ENCODE measurements around the gene FPR2. TPM values are rescaled to one million over a fixed set of nuclear protein-coding genes. Genes with fewer than 3 reads are reported as not detected.

Gene FPR2
- total and polyA plus RNA-seq, 12 donors = 0.17 to 5.8 (median 0.64) TPM; not detected in 1

- no peak for ATAC-seq
- WGBS, 2 donors = 84 to 85% methylated on average over 2 of the region's 2 CpGs
- H3K9me3 ChIP-seq = peaks cover 0 to 7% (median 0%) of the 10 kb centered on the region in 11 donors
- no peak for DNase-seq
- H3K4me3 ChIP-seq = no peak overlapping the region
- no peaks in the 10 kb centered on the region for H3K27me3 ChIP-seq
- TF ChIP-seq, protein P1, sequence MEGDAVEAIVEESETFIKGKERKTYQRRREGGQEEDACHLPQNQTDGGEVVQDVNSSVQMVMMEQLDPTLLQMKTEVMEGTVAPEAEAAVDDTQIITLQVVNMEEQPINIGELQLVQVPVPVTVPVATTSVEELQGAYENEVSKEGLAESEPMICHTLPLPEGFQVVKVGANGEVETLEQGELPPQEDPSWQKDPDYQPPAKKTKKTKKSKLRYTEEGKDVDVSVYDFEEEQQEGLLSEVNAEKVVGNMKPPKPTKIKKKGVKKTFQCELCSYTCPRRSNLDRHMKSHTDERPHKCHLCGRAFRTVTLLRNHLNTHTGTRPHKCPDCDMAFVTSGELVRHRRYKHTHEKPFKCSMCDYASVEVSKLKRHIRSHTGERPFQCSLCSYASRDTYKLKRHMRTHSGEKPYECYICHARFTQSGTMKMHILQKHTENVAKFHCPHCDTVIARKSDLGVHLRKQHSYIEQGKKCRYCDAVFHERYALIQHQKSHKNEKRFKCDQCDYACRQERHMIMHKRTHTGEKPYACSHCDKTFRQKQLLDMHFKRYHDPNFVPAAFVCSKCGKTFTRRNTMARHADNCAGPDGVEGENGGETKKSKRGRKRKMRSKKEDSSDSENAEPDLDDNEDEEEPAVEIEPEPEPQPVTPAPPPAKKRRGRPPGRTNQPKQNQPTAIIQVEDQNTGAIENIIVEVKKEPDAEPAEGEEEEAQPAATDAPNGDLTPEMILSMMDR (IDR thresholded peaks at IDR 0.05) = no peak
- no peaks in the 10 kb centered on the region for H3K36me3 ChIP-seq
- peak overlapping the region in 1 of 10 donors; percentile 98 for H3K27ac ChIP-seq
- intact Hi-C loops (cut with DNase I) = no loop called here
- peaks cover 3 to 34% (median 12%) of the 10 kb centered on the region in 9 donors for H3K4me1 ChIP-seq
Measured at GRCh38 chr19:51793994-51794393, 33.0 kb downstream of the FPR2 start.

GRCh38 chr19:51794885-51795490, 34.0 kb downstream of the FPR2 start, which contains the start of gene FPR3:
TSS of gene FPR3 (plus strand) at chr19:51795157. CDS start at chr19:51823749, 28,592 bp downstream.
- no peak for DNase-seq
- WGBS, 2 donors = 25 to 37% methylated on average over 2 of the region's 2 CpGs
- H3K4me3 ChIP-seq = peak within 1 kb of the TSS in 5 of 10 donors; percentile 18 to 52 (median 32)
- TF ChIP-seq, protein P1 (IDR thresholded peaks at IDR 0.05) = no peak
- H3K36me3 ChIP-seq = no peaks in the 10 kb centered on the region
- ATAC-seq = no peak
- peaks cover 0 to 7% (median 0%) of the 10 kb centered on the region in 11 donors for H3K9me3 ChIP-seq
- peaks cover 10 to 44% (median 20%) of the 10 kb centered on the region in 9 donors for H3K4me1 ChIP-seq
- intact Hi-C loops (cut with DNase I) = loop anchor here in 2 of 10 donors (5.0 kb wide), 1 partner anchor 108 kb away; no protein-coding TSS in a partner anchor
- H3K27ac ChIP-seq = peak within 1 kb of the TSS in 6 of 10 donors; percentile 30 to 98 (median 96)
- no peaks in the 10 kb centered on the region for H3K27me3 ChIP-seq

GRCh38 chr19:51796195-51796679, 35.3 kb downstream of the FPR2 start:
- TF ChIP-seq, protein P1 (IDR thresholded peaks at IDR 0.05) = no peak
- Histone ChIP-seq H3K9me3 (peaks cover 0 to 7% (median 0%) of the 10 kb centered on the region in 11 donors), H3K27me3 (no peaks in the 10 kb centered on the region), H3K36me3 (no peaks in the 10 kb centered on the region), H3K4me3 (peak overlapping the region in 6 of 10 donors; percentile 8 to 52 (median 30)), H3K4me1 (peaks cover 13 to 56% (median 30%) of the 10 kb centered on the region in 9 donors), H3K27ac (peak overlapping the region in 5 of 10 donors; percentile 87 to 98 (median 97))
- no peak for DNase-seq
- intact Hi-C loops (cut with DNase I) = loop anchor here in 2 of 10 donors (5.0 kb wide), 1 partner anchor 109 kb away; no protein-coding TSS in a partner anchor
- no peak for ATAC-seq
- 82 to 84% methylated on average over 8 of the region's 8 CpGs for WGBS, 2 donors

DNA sequence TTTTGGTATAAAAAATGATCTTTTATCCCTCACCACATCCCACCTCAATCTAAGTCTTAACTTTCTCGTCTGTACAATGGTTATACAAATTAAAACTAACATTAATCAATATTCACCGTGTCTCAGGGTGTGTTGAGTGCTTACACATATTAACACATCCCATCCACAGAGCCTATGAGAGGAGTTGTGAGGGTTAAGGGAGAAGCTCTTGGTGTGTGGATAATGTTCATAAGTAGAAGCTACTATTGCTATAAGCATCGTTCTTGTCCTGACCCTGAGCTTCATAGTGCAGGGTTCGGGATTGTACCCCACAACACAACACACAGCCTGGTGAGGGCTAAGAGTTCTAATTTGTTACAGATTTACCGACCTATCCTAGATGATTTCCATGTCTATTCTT, 36.5 kb downstream of the FPR2 start:
- peaks cover 13 to 61% (median 30%) of the 10 kb centered on the region in 9 donors for H3K4me1 ChIP-seq
- no peaks in the 10 kb centered on the region for H3K27me3 ChIP-seq
- H3K4me3 ChIP-seq = peak overlapping the region in 5 of 10 donors; percentile 26 to 52 (median 32)
- intact Hi-C loops (cut with DNase I) = loop anchor here in 2 of 10 donors (5.0 kb wide), 1 partner anchor 110 kb away; no protein-coding TSS in a partner anchor
- TF ChIP-seq, protein P1 (IDR thresholded peaks at IDR 0.05) = no peak
- no peak for ATAC-seq
- H3K27ac ChIP-seq = peak overlapping the region in 6 of 10 donors; percentile 87 to 98 (median 96)
- DNase-seq = no peak
- H3K36me3 ChIP-seq = no peaks in the 10 kb centered on the region
- H3K9me3 ChIP-seq = peaks cover 0 to 7% (median 0%) of the 10 kb centered on the region in 11 donors
- WGBS, 2 donors = 76 to 82% methylated on average over 5 of the region's 5 CpGs

Data from heart right ventricle (tissue), 16 donors.